B cell (primary cell): Measurements from ENCODE around the gene CDAN1. TPM values are rescaled to one million over a fixed set of nuclear protein-coding genes. Genes with fewer than 3 reads are reported as not detected.

ENCODE experiments used
- ATAC-seq: fragments of 200-7000 bp; cut with Tn5 transposase; one replicate; pipeline ENCODE4 v1.10.0; 2021; ENCODE audit warnings: low read depth, mild to moderate bottlenecking, moderate number of reproducible peaks, moderate library complexity
- CTCF ChIA-PET: fragments of 350-600 bp; sonication (Branson Sonifier 250); formaldehyde crosslinking; loops from one replicate; lab custom pipeline; 2021; ENCODE audit warnings: antibody characterized with exemption, inconsistent platforms; lab: Charles Lee
- POLR2A ChIA-PET: fragments of 350-600 bp; sonication (Branson Sonifier 250); formaldehyde crosslinking; loops from one replicate; lab custom pipeline; 2021; ENCODE audit warnings: antibody characterized with exemption; lab: Charles Lee
- DNase-seq: peaks from one replicate; pipeline ENCODE4 v3.0.0; 2013
- H2AFZ ChIP-seq: 2 replicates; pipeline ENCODE4 v1.6.1; 2012; ENCODE audit warnings: mild to moderate bottlenecking, low read depth, low read length; ENCODE audit not compliant: insufficient read depth, poor library complexity, severe bottlenecking
- H3K27ac ChIP-seq, 2 donors: 1 replicate in 1 of 2; 2 replicates in 1 of 2; pipeline ENCODE4 v1.5.1; 2012 to 2013; ENCODE audit warnings: low read length in 2 of 2, mild to moderate bottlenecking in 2 of 2, moderate library complexity in 1 of 2
- H3K27me3 ChIP-seq, 4 experiments: fragments of 200-600 bp in 1 of 4; sonication (generic) in 1 of 4; replicated peaks in 1 of 4; 1 replicate in 2 of 4; 2 replicates in 2 of 4; pipeline versions ENCODE4 v1.6.1 to v1.7.0; 2013 to 2016; ENCODE audit warnings: low read length in 3 of 4, mild to moderate bottlenecking in 2 of 4, mixed read lengths in 1 of 4, moderate library complexity in 1 of 4; ENCODE audit not compliant: insufficient read depth in 4 of 4, control insufficient read depth in 3 of 4; ENCODE audit errors: control extremely low read depth in 1 of 4
- H3K36me3 ChIP-seq, 2 experiments: replicated peaks in 1 of 2; 1 replicate in 1 of 2; 2 replicates in 1 of 2; pipeline versions ENCODE4 v1.6.1 to v1.7.1; 2013; ENCODE audit warnings: low read length in 1 of 2; ENCODE audit not compliant: insufficient read depth in 2 of 2, control insufficient read depth in 1 of 2; ENCODE audit errors: control extremely low read depth in 1 of 2, extremely low read depth in 1 of 2
- H3K4me1 ChIP-seq, 2 donors: fragments of 200-600 bp in 1 of 2; sonication (generic) in 1 of 2; 1 replicate in 1 of 2; 2 replicates in 1 of 2; pipeline versions ENCODE4 v1.5.1 to v1.6.1; 2013 to 2017; ENCODE audit warnings: low read length in 2 of 2; ENCODE audit not compliant: control insufficient read depth in 2 of 2, insufficient read depth in 2 of 2
- H3K4me2 ChIP-seq: replicated peaks from 2 replicates; pipeline ENCODE3; 2012; ENCODE audit warnings: mild to moderate bottlenecking, low read depth, low read length; ENCODE audit not compliant: poor library complexity, severe bottlenecking
- H3K4me3 ChIP-seq, 5 experiments: fragments of 200-600 bp in 1 of 5; sonication (generic) in 1 of 5; 1 replicate in 3 of 5; 2 replicates in 2 of 5; pipeline versions ENCODE4 v1.5.1 to v1.7.0; 2011 to 2016; ENCODE audit warnings: low read length in 4 of 5, mild to moderate bottlenecking in 4 of 5, low read depth in 2 of 5, control low read depth in 1 of 5, moderate library complexity in 1 of 5; ENCODE audit not compliant: insufficient read depth in 1 of 5; ENCODE audit errors: control extremely low read depth in 1 of 5, extremely low read depth in 1 of 5
- H3K79me2 ChIP-seq: fragments of 200-600 bp; sonication (generic); one replicate; pipeline ENCODE4 v1.6.0; 2016; ENCODE audit warnings: low read length; ENCODE audit not compliant: control insufficient read depth, insufficient read depth
- H3K9ac ChIP-seq: fragments of 200-600 bp; sonication (generic); 2 replicates; pipeline ENCODE4 v1.6.1; 2017; ENCODE audit warnings: mild to moderate bottlenecking, low read length, moderate library complexity
- H3K9me3 ChIP-seq, 3 donors: one replicate each; pipeline versions ENCODE4 v1.6.1 to v1.7.1; 2013; ENCODE audit warnings: low read length in 2 of 3; ENCODE audit not compliant: control insufficient read depth in 2 of 3, insufficient read depth in 1 of 3; ENCODE audit errors: control extremely low read depth in 1 of 3
- H4K20me1 ChIP-seq: 2 replicates; pipeline ENCODE4 v1.6.0; 2012; ENCODE audit warnings: mild to moderate bottlenecking, low read length; ENCODE audit not compliant: insufficient read depth, control insufficient read depth, poor library complexity, severe bottlenecking
- H3K27ac Mint-ChIP-seq: one replicate; pipeline ENCODE4 v1.8.0; 2021; ENCODE audit warnings: mixed read lengths
- H3K27me3 Mint-ChIP-seq: one replicate; pipeline ENCODE4 v1.8.0; 2021; ENCODE audit warnings: mixed read lengths
- H3K4me1 Mint-ChIP-seq: one replicate; pipeline ENCODE4 v1.8.0; 2021; ENCODE audit warnings: mixed read lengths
- H3K4me3 Mint-ChIP-seq: one replicate; pipeline ENCODE4 v1.8.0; 2021; ENCODE audit warnings: mixed read lengths
- H3K9me3 Mint-ChIP-seq: one replicate; pipeline ENCODE4 v1.8.0; 2022; ENCODE audit warnings: mixed read lengths; ENCODE audit not compliant: insufficient read depth
- EZH2 ChIP-seq: IDR thresholded peaks from 2 replicates; pipeline ENCODE4 v1.6.1; 2012; ENCODE audit warnings: borderline replicate concordance, low read depth, mild to moderate bottlenecking, moderate library complexity, low read length; ENCODE audit not compliant: insufficient read depth, poor library complexity, severe bottlenecking
- WGBS: methylation state at CpG from one replicate; pipeline ENCODE4 v1.1.5; 2013; ENCODE audit warnings: missing lambda C conversion rate; ENCODE audit not compliant: insufficient coverage; 5-methylcytosine and 5-hydroxymethylcytosine counted together
- intact Hi-C: fragments of 100-400 bp; cut with micrococcal nuclease; formaldehyde crosslinking; loops from one replicate; pipeline ENCODE4 v1.10.0; 2022
- polyA plus RNA-seq: library from polyadenylated mRNA; depleted of rRNA; stranded (reverse); fragments of >200 nt; gene quantifications from 2 replicates; pipeline ENCODE4 v1.2.3, GENCODE V29; 2012
- total RNA-seq, 2 donors: library from RNA; stranded (reverse); fragments of 120-200 nt in 1 of 2; gene quantifications; 1 replicate in 1 of 2; 2 replicates in 1 of 2; pipeline versions ENCODE4 v1.2.3 to v1.2.4, GENCODE V29; 2013 to 2022
- TF ChIP-seq, protein P1 (sequence below): fragments of 200-600 bp; IDR thresholded peaks from one replicate; pipeline ENCODE4 v1.8.0; 2022; ENCODE audit warnings: antibody characterized with exemption, mild to moderate bottlenecking

The CDAN1 gene
- total and polyA plus RNA-seq, 2 donors (not counting 1 experiment from before 2014, with no cell fraction given): 11.7 to 31.8 TPM

DNA sequence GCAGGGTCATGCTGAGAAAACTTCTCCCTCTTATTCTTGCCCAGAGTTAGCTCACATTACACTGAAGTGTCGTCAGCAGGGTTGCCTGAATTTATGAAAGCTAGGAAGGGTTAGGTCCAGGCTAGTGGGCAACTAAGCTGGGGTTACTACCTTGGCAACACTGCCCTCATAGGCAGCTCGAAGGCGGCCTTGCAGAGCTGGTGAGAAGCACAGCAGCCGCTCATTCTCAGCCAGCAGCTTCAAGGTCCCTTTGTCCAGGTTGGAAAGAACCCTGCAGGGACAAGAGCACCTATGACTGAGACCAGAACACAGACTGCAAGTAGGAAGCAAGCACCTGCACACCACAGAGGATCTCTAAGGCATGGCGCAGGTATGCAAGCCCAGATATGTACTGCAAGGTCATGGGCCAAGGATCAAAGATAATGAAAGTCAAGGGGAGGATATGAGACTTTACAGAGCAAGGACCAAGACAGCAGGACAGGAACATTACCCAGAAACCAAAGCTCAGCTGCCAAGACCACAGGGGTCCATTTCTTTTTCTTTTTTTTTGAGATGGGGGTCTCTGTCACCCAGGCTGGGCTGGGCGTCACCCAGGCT, 2.8 kb downstream of the CDAN1 start:
- Histone ChIP-seq H3K79me2 (peaks cover 16% of the 10 kb centered on the region), H3K27ac (no peak overlapping the region), H3K4me1 (peaks cover 9 to 18% of the 10 kb centered on the region in 2 donors), H3K4me2 (no peak overlapping the region), H3K9ac (no peak overlapping the region), H4K20me1 (no peaks in the 10 kb centered on the region), H2AFZ (no peak overlapping the region), H3K27me3 (no peaks in the 10 kb centered on the region), H3K9me3 (no peaks in the 10 kb centered on the region), H3K36me3 (peaks cover 9 to 43% of the 10 kb centered on the region in 2 experiments), H3K4me3 (no peak overlapping the region)
- POLR2A ChIA-PET: interaction anchor here (0.7 kb wide), 1 partner anchor 265 kb away, joined by 8 read pairs; no protein-coding TSS in a partner anchor
- no peak for DNase-seq
- CTCF ChIA-PET: interaction anchor here (1.3 to 2.7 kb wide), 2 partner anchors 192 to 194 kb away, joined by 3 to 13 read pairs; no protein-coding TSS in a partner anchor
- TF ChIP-seq EZH2: no peak
- TF ChIP-seq, protein P1, sequence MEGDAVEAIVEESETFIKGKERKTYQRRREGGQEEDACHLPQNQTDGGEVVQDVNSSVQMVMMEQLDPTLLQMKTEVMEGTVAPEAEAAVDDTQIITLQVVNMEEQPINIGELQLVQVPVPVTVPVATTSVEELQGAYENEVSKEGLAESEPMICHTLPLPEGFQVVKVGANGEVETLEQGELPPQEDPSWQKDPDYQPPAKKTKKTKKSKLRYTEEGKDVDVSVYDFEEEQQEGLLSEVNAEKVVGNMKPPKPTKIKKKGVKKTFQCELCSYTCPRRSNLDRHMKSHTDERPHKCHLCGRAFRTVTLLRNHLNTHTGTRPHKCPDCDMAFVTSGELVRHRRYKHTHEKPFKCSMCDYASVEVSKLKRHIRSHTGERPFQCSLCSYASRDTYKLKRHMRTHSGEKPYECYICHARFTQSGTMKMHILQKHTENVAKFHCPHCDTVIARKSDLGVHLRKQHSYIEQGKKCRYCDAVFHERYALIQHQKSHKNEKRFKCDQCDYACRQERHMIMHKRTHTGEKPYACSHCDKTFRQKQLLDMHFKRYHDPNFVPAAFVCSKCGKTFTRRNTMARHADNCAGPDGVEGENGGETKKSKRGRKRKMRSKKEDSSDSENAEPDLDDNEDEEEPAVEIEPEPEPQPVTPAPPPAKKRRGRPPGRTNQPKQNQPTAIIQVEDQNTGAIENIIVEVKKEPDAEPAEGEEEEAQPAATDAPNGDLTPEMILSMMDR: no peak
- Mint-ChIP-seq H3K27me3 (no peaks in the 10 kb centered on the region), H3K27ac (peak overlapping the region; percentile 7), H3K4me3 (peak overlapping the region; percentile 69), H3K9me3 (no peaks in the 10 kb centered on the region), H3K4me1 (peaks cover 12% of the 10 kb centered on the region)
- no peak for ATAC-seq
- 96% methylated on average over 4 of the region's 6 CpGs for WGBS
- intact Hi-C loops: loop anchor here (10.0 kb wide), 1 partner anchor 761 kb away; the partner anchor contains the start of gene TP53BP1

DNA sequence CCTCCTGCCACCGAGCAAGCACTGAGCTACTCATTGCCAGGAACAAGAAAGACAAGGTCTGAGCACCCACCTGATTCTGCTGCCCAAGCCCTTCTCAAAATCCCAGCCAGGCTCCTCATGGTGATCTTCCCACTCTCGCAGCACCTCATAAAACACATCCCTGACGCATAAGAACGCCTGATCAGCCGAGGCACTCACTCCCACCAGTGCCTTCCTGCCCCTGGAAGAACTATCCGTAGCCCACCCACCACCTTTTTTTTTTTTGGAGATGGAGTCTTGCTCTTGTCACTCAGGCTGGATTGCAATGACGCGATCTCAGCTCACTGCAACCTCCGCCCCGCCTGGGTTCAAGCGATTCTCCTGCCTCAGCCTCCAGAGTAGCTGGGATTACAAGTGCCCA, 3.9 kb downstream of the CDAN1 start:
- H3K79me2 ChIP-seq: peaks cover 16% of the 10 kb centered on the region
- TF ChIP-seq, protein P1: no peak
- TF ChIP-seq EZH2: no peak
- no peak overlapping the region for H3K27ac ChIP-seq
- H3K4me3 Mint-ChIP-seq: no peak overlapping the region
- no peaks in the 10 kb centered on the region for H3K9me3 Mint-ChIP-seq
- 96% methylated on average over 10 of the region's 11 CpGs for WGBS
- no peaks in the 10 kb centered on the region for H3K27me3 Mint-ChIP-seq
- POLR2A ChIA-PET: no interaction called here
- ATAC-seq (no peak), DNase-seq (no peak)
- H3K27me3 ChIP-seq: no peaks in the 10 kb centered on the region
- peaks cover 12% of the 10 kb centered on the region for H3K4me1 Mint-ChIP-seq
- no peak overlapping the region for H3K27ac Mint-ChIP-seq
- H3K4me2 ChIP-seq: no peak overlapping the region
- CTCF ChIA-PET: no interaction called here
- no peak overlapping the region for H3K9ac ChIP-seq
- intact Hi-C loops: loop anchor here (10.0 kb wide), 1 partner anchor 762 kb away; the partner anchor contains the start of gene TP53BP1
- peaks cover 9 to 18% of the 10 kb centered on the region in 2 donors for H3K4me1 ChIP-seq
- H4K20me1 ChIP-seq: no peaks in the 10 kb centered on the region
- no peak overlapping the region for H2AFZ ChIP-seq
- H3K9me3 ChIP-seq: no peaks in the 10 kb centered on the region
- H3K4me3 ChIP-seq: no peak overlapping the region
- peaks cover 9 to 50% of the 10 kb centered on the region in 2 experiments for H3K36me3 ChIP-seq
